HG03064 (cell line): ENCODE data around the gene TAF4.
"Not testable (repeated sequence)": the region's sequence is repeated elsewhere in the genome, so short reads cannot be mapped to it uniquely, and the experiment has no call there.

Experiments used
- ATAC-seq: cut with Tn5 transposase; IDR thresholded peaks from one replicate; pipeline ENCODE4 v1.9.1; 2021; ENCODE audit warnings: low read depth; ENCODE audit not compliant: unreplicated experiment

TAF4 gene

DNA sequence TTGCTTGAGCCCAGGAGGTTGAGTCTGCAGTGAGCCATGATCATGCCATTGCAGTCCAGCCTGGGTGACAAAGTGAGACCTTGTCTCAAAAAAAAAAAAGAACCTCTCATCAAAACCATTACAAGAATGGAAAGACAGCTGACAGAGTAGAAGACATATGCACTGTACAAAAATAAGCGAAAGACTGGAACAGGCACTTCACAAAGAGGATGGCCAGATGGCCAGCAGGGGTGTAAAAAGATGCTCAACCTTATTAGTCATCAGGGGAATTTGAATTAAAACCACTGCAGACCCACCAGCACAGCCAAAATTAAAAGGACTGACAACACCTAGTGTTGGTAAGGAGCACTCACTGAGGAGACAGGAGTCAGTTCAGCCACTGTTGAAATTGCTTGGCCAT is 13.5 kb upstream of the TAF4 start:
- no peak for ATAC-seq

- no peak for ATAC-seq
These were observed 7.6 kb upstream of the TAF4 start for GRCh38 chr20:62073323-62073722.

GRCh38 chr20:62071669-62072430 is 6.2 kb upstream of the TAF4 start:
- ATAC-seq = not testable (repeated sequence)

DNA sequence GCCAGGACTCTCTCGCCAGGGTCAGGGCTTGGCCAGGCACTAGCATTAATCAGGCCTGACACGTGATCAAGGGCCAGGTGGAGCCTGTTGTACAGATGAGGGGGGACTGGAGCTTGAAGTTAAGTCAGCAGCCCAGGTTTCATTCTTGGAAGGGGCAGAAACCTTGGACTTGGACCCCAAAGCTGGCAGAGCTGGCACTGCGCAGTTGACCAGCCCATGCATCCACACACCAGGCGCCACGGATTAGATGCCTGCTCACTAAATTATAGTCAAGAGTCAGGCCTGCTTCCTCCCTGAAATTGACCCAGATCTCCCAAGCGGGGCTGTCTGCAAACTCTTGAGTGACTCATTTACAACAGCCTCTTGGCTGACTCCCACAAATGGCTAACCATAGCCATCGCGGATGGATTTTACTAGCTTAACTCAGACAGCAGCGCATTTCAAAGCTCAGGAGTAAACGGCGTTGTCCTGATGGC is 4.1 kb upstream of the TAF4 start:
- no peak for ATAC-seq

DNA sequence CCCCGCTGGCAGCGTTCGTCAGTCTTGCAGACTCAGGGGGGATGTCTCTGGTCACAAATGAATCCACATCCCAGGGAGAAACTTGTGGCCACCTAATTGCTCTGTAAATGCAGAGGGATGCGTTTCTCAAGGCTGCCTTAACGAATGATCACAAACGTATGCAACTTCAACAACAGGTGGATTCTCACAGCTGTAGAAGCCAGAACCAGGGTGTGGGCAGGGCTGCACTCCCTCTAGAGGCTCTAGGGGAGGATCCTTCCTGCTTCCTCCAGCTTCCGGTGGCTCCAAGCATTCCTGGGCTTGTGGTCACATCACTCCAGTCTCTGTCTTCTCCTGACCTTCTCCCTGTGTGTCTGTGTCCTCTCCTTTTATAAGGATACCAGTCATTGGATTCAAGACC is 3.3 kb upstream of the TAF4 start:
- no peak for ATAC-seq

DNA sequence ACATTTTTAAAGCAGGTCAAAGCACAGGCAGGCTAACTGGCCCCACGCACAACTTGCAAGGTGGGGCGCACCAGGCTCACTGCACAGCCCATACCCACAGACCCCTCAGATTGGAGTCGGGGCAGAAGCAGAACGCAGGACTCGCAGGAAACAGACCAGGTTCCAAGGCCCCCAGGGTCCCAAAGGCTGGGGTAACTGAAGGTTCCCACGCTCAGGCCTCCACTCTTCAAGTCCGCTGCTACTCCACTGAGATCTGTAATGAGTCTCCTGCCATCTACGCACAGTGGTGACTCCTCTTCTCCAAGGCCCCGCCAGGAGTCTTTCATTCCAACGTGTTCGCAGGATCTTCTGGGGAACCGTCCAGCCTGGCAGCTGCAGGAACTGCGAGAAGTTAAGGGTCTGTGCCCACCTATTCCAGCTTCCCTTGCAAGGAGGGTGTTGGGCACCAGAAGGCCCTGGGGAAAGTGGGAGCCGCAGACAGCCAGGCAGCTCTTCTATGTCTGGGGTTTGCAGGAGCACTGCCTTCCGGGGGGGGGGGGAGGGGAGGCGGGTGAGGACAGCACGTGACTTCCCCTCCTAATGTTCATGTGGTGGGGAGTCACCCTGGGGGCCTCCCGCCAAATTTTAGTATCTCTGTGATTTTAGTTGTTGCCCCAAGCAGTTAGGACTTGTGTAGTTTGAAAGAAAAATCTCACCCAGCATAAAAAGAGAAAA is 2.0 kb upstream of the TAF4 start:
- no peak for ATAC-seq

DNA sequence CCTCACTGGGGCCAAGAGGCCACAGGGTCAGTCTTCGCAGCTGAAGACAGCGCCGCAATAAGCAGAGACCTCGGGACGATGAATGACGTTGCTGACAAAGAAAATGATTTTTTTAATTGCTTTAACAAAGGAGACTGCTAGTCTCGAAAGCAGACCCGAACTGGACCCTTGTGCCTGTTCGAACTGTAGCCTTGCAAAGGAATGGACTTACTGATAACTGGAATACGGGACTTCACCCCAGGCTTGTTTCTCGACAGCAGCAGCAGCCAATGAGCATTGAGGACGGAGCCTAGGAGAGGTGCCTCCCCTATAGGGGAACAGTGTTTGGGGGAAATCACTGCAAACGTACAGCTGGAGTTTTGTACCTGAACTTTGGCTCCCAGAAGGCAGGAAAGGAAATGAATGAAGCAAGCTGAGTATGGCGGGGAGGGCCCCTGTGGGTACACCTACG is 1.3 kb upstream of the TAF4 start:
- no peak for ATAC-seq

- peak; percentile 35 for ATAC-seq
These were observed 780 bp upstream of the TAF4 start for GRCh38 chr20:62066339-62066982.

- peak; percentile 31 for ATAC-seq
These were observed 659 bp downstream of the TAF4 start for GRCh38 chr20:62064770-62065673.

DNA sequence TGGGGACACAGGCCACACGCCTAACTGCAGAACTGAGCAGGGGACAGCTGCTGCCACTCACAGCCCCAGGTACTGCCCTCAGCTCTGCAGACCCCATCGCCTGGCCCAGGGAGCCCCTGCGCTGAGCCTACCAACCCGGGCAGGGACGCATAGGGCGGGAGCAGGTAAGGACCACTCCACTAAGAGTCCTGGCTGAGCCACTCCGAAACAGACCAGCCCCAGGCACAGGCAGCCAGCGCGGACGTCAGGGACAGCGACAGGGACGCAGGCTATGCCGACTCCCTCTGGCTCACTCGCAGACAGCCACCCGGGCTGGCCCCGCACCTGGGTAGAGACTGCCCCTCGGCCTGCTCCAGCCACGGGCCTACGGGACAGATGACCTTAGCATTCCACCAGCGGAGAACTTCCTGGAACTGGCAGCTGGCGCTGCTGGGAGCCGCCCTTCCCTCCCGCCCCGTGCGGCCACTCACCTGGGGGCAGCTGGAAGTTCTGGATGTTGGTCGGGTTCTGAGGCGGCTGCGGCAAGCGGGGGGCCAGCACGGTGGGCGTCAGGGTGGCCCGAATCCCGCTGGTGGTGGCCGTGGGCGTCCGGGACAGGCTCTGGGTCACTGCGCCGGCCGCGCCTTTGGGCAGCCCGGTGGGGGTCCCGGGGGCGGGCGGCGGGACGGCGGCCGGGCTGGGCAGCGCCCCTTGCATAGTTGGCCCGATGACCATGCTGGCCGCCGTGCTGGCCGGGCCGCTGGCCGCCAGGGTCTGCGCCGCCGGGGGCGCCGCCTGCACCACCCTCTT is 1.5 kb downstream of the TAF4 start:
- no peak for ATAC-seq

DNA sequence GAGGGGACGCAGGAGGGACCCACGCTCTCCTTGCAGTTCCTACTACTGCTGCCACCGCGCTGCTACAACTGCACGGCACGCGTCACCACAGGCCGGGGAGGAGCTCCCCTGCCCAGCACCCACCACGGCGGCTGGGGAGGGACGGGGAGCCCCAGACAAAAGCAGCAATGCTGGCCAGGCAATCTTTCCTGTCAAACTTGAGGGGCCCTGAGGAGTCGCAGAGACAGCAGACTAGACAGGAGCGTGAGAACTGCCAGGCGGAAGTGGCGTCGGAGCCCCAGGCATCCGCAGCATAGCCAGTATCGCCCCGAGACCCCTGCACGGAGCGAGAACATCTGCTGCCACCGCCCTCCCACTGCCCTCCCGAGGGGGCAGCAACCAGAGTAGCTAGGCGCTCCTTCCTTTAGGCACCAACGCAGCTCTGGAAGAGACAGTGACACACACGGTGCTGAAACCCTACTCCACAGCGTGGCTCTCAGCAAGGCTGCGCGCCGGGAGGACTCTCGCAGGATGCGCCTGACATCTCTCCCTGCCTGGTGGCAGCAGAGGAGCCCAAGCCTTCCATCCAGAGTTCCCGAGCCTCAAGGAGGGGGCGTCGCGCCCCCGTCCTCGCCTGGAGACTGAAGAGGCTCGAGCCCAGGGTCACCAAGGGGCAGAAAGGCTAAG is 2.2 kb downstream of the TAF4 start:
- no peak for ATAC-seq

- no peak for ATAC-seq
These were observed 2.9 kb downstream of the TAF4 start for GRCh38 chr20:62062661-62063314.

- ATAC-seq = no peak
These were observed 3.7 kb downstream of the TAF4 start for GRCh38 chr20:62061851-62062423.

- ATAC-seq = no peak
These were observed 4.8 kb downstream of the TAF4 start for GRCh38 chr20:62060631-62061541.

DNA sequence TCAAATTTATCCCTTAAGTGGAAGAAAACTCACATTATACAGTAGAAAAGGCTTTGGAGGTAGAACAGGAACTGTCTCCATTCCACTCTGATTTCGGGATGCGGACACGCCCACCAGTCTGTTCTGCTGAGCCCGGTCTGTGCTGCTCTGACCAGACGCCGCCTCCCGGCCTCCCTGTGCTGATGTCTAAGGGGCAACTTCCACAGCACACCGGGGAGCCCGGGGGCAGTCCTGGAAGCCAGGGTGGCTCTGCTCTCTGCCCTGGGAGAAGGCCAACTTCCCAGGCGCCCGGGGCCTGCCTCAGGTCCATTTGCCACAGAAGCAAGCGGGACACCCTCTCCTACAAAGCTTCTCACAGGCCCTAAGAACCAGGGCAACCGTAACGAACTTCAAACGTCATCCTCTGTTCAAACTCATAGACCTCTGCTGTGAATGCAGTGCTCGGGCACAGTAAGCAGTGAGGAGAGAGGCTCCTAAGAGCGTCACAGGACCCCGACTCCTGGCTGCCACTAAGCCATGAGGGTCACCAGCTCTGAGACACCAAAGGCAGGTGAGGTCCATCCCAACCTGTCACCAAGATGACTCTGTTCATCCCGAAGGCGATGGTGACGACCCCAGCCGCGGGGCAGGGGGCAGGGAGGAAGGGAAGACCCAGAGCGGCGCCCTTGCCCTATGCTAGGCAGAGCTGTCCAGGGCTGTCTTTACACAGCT is 5.6 kb downstream of the TAF4 start:
- no peak for ATAC-seq

GRCh38 chr20:62059401-62059800 is 6.3 kb downstream of the TAF4 start:
- no peak for ATAC-seq

DNA sequence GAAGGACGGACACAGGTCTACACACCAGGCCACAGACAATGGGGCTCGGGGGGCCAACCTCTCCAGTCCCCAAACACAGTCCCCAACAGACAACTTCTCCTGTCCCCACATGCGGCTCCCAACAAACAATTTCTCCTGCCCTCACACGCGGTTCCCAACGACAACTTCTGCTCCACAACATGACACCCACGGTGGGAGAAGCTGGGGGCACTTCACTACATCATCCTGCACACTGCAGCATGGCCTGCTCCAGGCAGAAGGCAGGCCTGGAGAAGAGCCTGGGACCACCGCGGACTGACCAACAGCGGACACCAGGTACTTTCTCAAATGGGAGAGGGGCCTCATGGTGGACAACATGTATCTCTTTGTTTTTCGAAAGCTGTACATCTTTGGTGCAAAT is 6.7 kb downstream of the TAF4 start:
- ATAC-seq = no peak
